ENCODE results near the gene SLA2. TPM values are rescaled to one million over a fixed set of nuclear protein-coding genes. Genes with fewer than 3 reads are reported as not detected.
"Not testable (repeated sequence)": the region's sequence is repeated elsewhere in the genome, so short reads cannot be mapped to it uniquely, and the experiment has no call there.

SLA2 gene
- total RNA-seq, 1 experiment from 2014 or later = not detected

GRCh38 chr20:36613974-36614373 lies 32.0 kb downstream of the SLA2 start:
- intact Hi-C loops (cut with micrococcal nuclease; ENCODE audit: unreplicated experiment) = loop anchor here (2.0 kb wide), 1 partner anchor 273 kb away; no protein-coding TSS in a partner anchor
- no TSS peak for BruUV-seq (replicated peaks)
- CTCF ChIA-PET = no interaction called here

GRCh38 chr20:36611625-36612024 lies 34.4 kb downstream of the SLA2 start:
- H3K4me3 ChIP-seq (ENCODE audit: low read depth, low read length, poor library complexity, severe bottlenecking) = no peak overlapping the region
- intact Hi-C loops (cut with micrococcal nuclease; ENCODE audit: unreplicated experiment) = loop anchor here (2.0 kb wide), 1 partner anchor 275 kb away; no protein-coding TSS in a partner anchor
- peaks cover 58% of the 10 kb centered on the region for H3K36me3 ChIP-seq (ENCODE audit: insufficient read depth, low read length, poor library complexity, severe bottlenecking)
- H3K4me1 ChIP-seq (ENCODE audit: insufficient read depth, low read length, poor library complexity, severe bottlenecking) = peaks cover 4% of the 10 kb centered on the region
- ChIA-PET POLR2A (ENCODE audit: low non-redundant PET) (interaction anchor here (0.6 kb wide), 2 partner anchors 12 to 146 kb away, joined by 3 to 4 read pairs; no protein-coding TSS in a partner anchor), CTCF (interaction anchor here (1.3 kb wide), 1 partner anchor 252 kb away, joined by 3 read pairs; a partner anchor contains a TSS)
- TF ChIP-seq EZH2 (IDR thresholded peaks at IDR 0.05; ENCODE audit: borderline replicate concordance, low read depth, low read length, poor library complexity, severe bottlenecking) (no peak), CTCF (conservative IDR thresholded peaks at IDR 0.05; ENCODE audit: low read depth, low read length) (no peak)
- H3K9me3 ChIP-seq (ENCODE audit: low read depth, low read length, poor library complexity, severe bottlenecking) = no peaks in the 10 kb centered on the region
- H3K27me3 ChIP-seq (replicated peaks; ENCODE audit: insufficient read depth, low read depth, low read length, poor library complexity) = no peaks in the 10 kb centered on the region
- BruUV-seq (replicated peaks) = no TSS peak
- H3K27ac ChIP-seq (ENCODE audit: low read depth, low read length, poor library complexity, severe bottlenecking) = no peak overlapping the region
- no peak for DNase-seq (ENCODE audit: low spot score)

More at GRCh38 chr20:36613974-36614373, 32.0 kb downstream of the SLA2 start:
- no peaks in the 10 kb centered on the region for H3K27me3 ChIP-seq (replicated peaks; ENCODE audit: insufficient read depth, low read depth, low read length, poor library complexity)
- no peaks in the 10 kb centered on the region for H3K4me1 ChIP-seq (ENCODE audit: insufficient read depth, low read length, poor library complexity, severe bottlenecking)
- peaks cover 44% of the 10 kb centered on the region for H3K36me3 ChIP-seq (ENCODE audit: insufficient read depth, low read length, poor library complexity, severe bottlenecking)
- no peak overlapping the region for H3K4me3 ChIP-seq (ENCODE audit: low read depth, low read length, poor library complexity, severe bottlenecking)
- POLR2A ChIA-PET (ENCODE audit: low non-redundant PET) = no interaction called here
- TF ChIP-seq CTCF (conservative IDR thresholded peaks at IDR 0.05; ENCODE audit: low read depth, low read length) = no peak
- no peak for TF ChIP-seq EZH2 (IDR thresholded peaks at IDR 0.05; ENCODE audit: borderline replicate concordance, low read depth, low read length, poor library complexity, severe bottlenecking)
- no peak for DNase-seq (ENCODE audit: low spot score)
- H3K9me3 ChIP-seq (ENCODE audit: low read depth, low read length, poor library complexity, severe bottlenecking) = no peaks in the 10 kb centered on the region
- no peak overlapping the region for H3K27ac ChIP-seq (ENCODE audit: low read depth, low read length, poor library complexity, severe bottlenecking)

- H3K27me3 ChIP-seq (replicated peaks; ENCODE audit: insufficient read depth, low read depth, low read length, poor library complexity); H3K9me3 ChIP-seq (ENCODE audit: low read depth, low read length, poor library complexity, severe bottlenecking); H3K4me3 ChIP-seq (ENCODE audit: low read depth, low read length, poor library complexity, severe bottlenecking); CTCF ChIA-PET; POLR2A ChIA-PET (ENCODE audit: low non-redundant PET); H3K27ac ChIP-seq (ENCODE audit: low read depth, low read length, poor library complexity, severe bottlenecking); intact Hi-C loops (cut with micrococcal nuclease; ENCODE audit: unreplicated experiment); DNase-seq (ENCODE audit: low spot score); BruUV-seq (replicated peaks): not testable (repeated sequence)
- Histone ChIP-seq H3K4me1 (ENCODE audit: insufficient read depth, low read length, poor library complexity, severe bottlenecking) (peaks cover 10% of the 10 kb centered on the region), H3K36me3 (ENCODE audit: insufficient read depth, low read length, poor library complexity, severe bottlenecking) (peaks cover 52% of the 10 kb centered on the region)
Measured at GRCh38 chr20:36608388-36608728, 37.6 kb downstream of the SLA2 start.

Measured in A673 (cell line).